Endothelial cell of umbilical vein (primary cell): Measurements from ENCODE around the gene TACC3. TPM values are rescaled to one million over a fixed set of nuclear protein-coding genes. Genes with fewer than 3 reads are reported as not detected.

ENCODE experiments used
- BruUV-seq: library from RNA; stranded (reverse); fragments of 400-500 nt; replicated peaks from 2 replicates; lab custom pipeline; 2021; lab: Mats Ljungman, UMichigan
- CTCF ChIA-PET: fragments of 300-600, 350-600 bp; sonication (Branson Sonifier 250); formaldehyde crosslinking; loops from one replicate; lab custom pipeline; 2021; ENCODE audit warnings: antibody characterized with exemption, inconsistent platforms; lab: Charles Lee
- POLR2A ChIA-PET: fragments of 300-600, 350-600 bp; sonication (Branson Sonifier 250); formaldehyde crosslinking; loops from one replicate; lab custom pipeline; 2021; ENCODE audit warnings: antibody characterized with exemption, inconsistent platforms; lab: Charles Lee
- DNase-seq: peaks from one replicate; pipeline ENCODE4 v3.0.0-alpha.2; 2011; ENCODE audit warnings: low read depth, low spot score
- FAIRE-seq: peaks from 2 replicates; lab custom pipeline; 2011; peaks lifted over from hg19 to GRCh38; lab: Jason Lieb, UNC
- H2AFZ ChIP-seq: 2 replicates; pipeline ENCODE4 v1.6.0; 2012; ENCODE audit warnings: low read depth, low read length, control low read depth, inconsistent platforms
- H3K27ac ChIP-seq: 2 replicates; pipeline ENCODE4 v1.5.1; 2011; ENCODE audit warnings: low read depth, mild to moderate bottlenecking, control low read depth, low read length, moderate library complexity; ENCODE audit not compliant: insufficient read depth
- H3K27me3 ChIP-seq, 2 experiments: 2 replicates each; pipeline versions ENCODE4 v1.6.0 to v1.6.1; 2011; ENCODE audit warnings: low read length in 2 of 2, mixed read lengths in 1 of 2; ENCODE audit not compliant: control insufficient read depth in 2 of 2, insufficient read depth in 2 of 2
- H3K36me3 ChIP-seq, 2 experiments: 2 replicates in 1 of 2; 3 replicates in 1 of 2; pipeline ENCODE4 v1.5.1; 2011; ENCODE audit warnings: low read length in 2 of 2, mild to moderate bottlenecking in 1 of 2, moderate library complexity in 1 of 2; ENCODE audit not compliant: control insufficient read depth in 2 of 2, insufficient read depth in 2 of 2; ENCODE audit errors: extremely low read depth in 1 of 2
- H3K4me1 ChIP-seq: 3 replicates; pipeline ENCODE4 v1.5.1; 2011; ENCODE audit warnings: mild to moderate bottlenecking, low read length; ENCODE audit not compliant: control insufficient read depth, insufficient read depth; ENCODE audit errors: extremely low read depth
- H3K4me2 ChIP-seq: 2 replicates; pipeline ENCODE4 v1.6.1; 2011; ENCODE audit warnings: low read length, control low read depth, mixed read lengths; ENCODE audit not compliant: insufficient read depth
- H3K4me3 ChIP-seq, 3 experiments: fragments of 200-600 bp in 1 of 3; sonication (generic), shearing (Covaris generic) in 1 of 3; replicated peaks in 1 of 3; 2 replicates each; pipeline ENCODE4 v1.5.1; 2011 to 2016; ENCODE audit warnings: control low read depth in 3 of 3, low read length in 3 of 3, mild to moderate bottlenecking in 2 of 3, inconsistent platforms in 1 of 3, low read depth in 1 of 3, moderate library complexity in 1 of 3; ENCODE audit not compliant: insufficient read depth in 1 of 3
- H3K79me2 ChIP-seq: 2 replicates; pipeline ENCODE4 v1.6.0; 2012; ENCODE audit warnings: low read length, inconsistent platforms; ENCODE audit not compliant: control insufficient read depth, insufficient read depth
- H3K9ac ChIP-seq: replicated peaks from 2 replicates; pipeline ENCODE3; 2011; ENCODE audit warnings: low read length, control low read depth; ENCODE audit not compliant: insufficient read depth; ENCODE audit errors: extremely low read depth
- H3K9me1 ChIP-seq: replicated peaks from 3 replicates; pipeline ENCODE4 v1.6.0; 2011; ENCODE audit warnings: mild to moderate bottlenecking, low read length; ENCODE audit not compliant: control insufficient read depth, insufficient read depth; ENCODE audit errors: extremely low read depth
- H3K9me3 ChIP-seq: replicated peaks from 2 replicates; pipeline ENCODE4 v1.5.1; 2012; ENCODE audit warnings: low read length, inconsistent platforms; ENCODE audit not compliant: control insufficient read depth, insufficient read depth
- H4K20me1 ChIP-seq: replicated peaks from 2 replicates; pipeline ENCODE3; 2011; ENCODE audit warnings: mild to moderate bottlenecking, low read length; ENCODE audit not compliant: control insufficient read depth, insufficient read depth; ENCODE audit errors: extremely low read depth
- EZH2 ChIP-seq: IDR thresholded peaks from 2 replicates; pipeline ENCODE4 v1.6.1; 2012; ENCODE audit warnings: borderline replicate concordance, low read depth, mild to moderate bottlenecking, moderate library complexity, low read length, inconsistent platforms; ENCODE audit not compliant: severe bottlenecking
- FOS ChIP-seq: IDR thresholded peaks from 2 replicates; pipeline ENCODE4 v1.6.1; 2011; ENCODE audit warnings: mild to moderate bottlenecking, low read length, moderate library complexity, borderline replicate concordance; ENCODE audit not compliant: insufficient read depth
- GATA2 ChIP-seq: IDR thresholded peaks from 2 replicates; pipeline ENCODE4 v1.7.0; 2011; ENCODE audit warnings: low read depth, mild to moderate bottlenecking, moderate library complexity, mixed read lengths, low read length; ENCODE audit not compliant: insufficient read length, insufficient read depth
- JUN ChIP-seq: IDR thresholded peaks from 2 replicates; pipeline ENCODE4 v1.6.1; 2011; ENCODE audit warnings: borderline replicate concordance, low read depth; ENCODE audit not compliant: insufficient read length, insufficient read depth
- MYC ChIP-seq: IDR thresholded peaks from one replicate; pipeline ENCODE4 v1.6.1; 2011; ENCODE audit warnings: mild to moderate bottlenecking, low read depth, low read length
- POLR2A ChIP-seq: IDR thresholded peaks from 2 replicates; pipeline ENCODE4 v1.6.1; 2012; ENCODE audit warnings: low read depth, mild to moderate bottlenecking, control low read depth, low read length
- POLR2AphosphoS5 ChIP-seq: IDR thresholded peaks from 2 replicates; pipeline ENCODE4 v1.6.1; 2012; ENCODE audit warnings: low read depth, mild to moderate bottlenecking, control low read depth, low read length, moderate library complexity; ENCODE audit not compliant: insufficient read depth
- dilution Hi-C: fragments of 300-500 bp; cut with MboI; formaldehyde crosslinking; loops from one replicate; pipeline ENCODE4 v1.15.0; 2019; ENCODE audit warnings: low sequenced_read_pairs; ENCODE audit not compliant: extremely low pct_ligation_motif_present
- intact Hi-C: fragments of 100-400 bp; cut with micrococcal nuclease; formaldehyde crosslinking; loops from one replicate; pipeline ENCODE4 v1.10.0; 2022
- polyA plus RNA-seq, 4 experiments: library from polyadenylated mRNA; depleted of rRNA in 3 of 4; stranded (reverse) in 3 of 4; unstranded in 1 of 4; fragments of >200 nt; gene quantifications; 2 replicates each; pipeline versions ENCODE4 v1.2.1 to v1.2.3, GENCODE V29; 2011 to 2012; ENCODE audit warnings: missing spikeins in 1 of 4
- total RNA-seq: library from RNA; stranded (reverse); gene quantifications from 2 replicates; pipeline ENCODE4 v1.2.3, GENCODE V29; 2021
- TF ChIP-seq, protein P1 (sequence below), 2 donors: IDR thresholded peaks; 1 replicate in 1 of 2; 2 replicates in 1 of 2; pipeline ENCODE4 v1.5.1; 2011; ENCODE audit warnings: low read length in 2 of 2, mild to moderate bottlenecking in 2 of 2, moderate library complexity in 2 of 2, control low read depth in 1 of 2, inconsistent platforms in 1 of 2, low read depth in 1 of 2; ENCODE audit not compliant: insufficient read depth in 1 of 2; ENCODE audit errors: extremely low read depth in 1 of 2
- TF ChIP-seq, protein P2 (sequence below): IDR thresholded peaks from 2 replicates; pipeline ENCODE4 v1.6.1; 2011; ENCODE audit not compliant: insufficient read depth, insufficient read length

TACC3 gene
- total and polyA plus RNA-seq, 2 donors (not counting 3 experiments of a cell fraction or from before 2014, with no cell fraction given), result 54.5 to 135 TPM

DNA sequence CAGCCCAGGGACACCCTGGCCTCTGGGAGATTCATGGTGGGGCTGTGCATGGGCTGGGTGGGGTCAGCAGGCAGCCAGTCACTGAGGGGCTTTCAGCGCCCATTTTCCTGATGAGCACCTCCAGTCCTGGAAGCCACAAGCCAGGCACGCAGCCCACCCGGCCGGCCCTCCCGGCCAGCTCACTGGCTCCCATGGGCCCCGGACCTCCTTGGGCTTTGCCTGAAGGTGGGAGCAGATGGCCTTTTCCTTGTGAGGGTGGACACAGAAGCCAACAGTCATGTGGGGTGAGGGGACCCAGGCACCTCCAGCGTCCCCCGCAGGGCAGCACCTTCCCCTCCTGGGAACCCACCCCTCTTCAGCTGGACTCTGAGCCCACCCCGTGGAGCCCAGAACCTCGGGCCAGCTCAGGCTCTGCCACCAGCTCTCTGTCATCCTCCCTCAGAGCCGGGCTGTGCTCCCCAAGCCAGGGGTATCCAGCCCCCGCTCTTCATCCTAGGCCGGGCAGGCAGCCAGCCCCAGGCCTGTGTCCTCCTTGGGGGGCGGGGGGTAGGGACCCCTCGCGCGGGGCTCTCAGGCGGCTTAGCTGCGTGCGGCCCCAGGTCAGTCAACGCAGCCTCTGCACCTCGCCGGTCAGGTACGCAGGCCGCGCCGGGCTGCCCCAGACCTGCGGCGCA, 71.0 kb downstream of the TACC3 start:
- FAIRE-seq (no peak), DNase-seq (no peak)
- Histone ChIP-seq H2AFZ (no peak overlapping the region), H3K4me2 (no peak overlapping the region), H3K4me3 (no peak overlapping the region), H3K4me1 (no peaks in the 10 kb centered on the region), H3K9me3 (no peaks in the 10 kb centered on the region), H3K9me1 (no peaks in the 10 kb centered on the region), H4K20me1 (no peaks in the 10 kb centered on the region), H3K36me3 (no peaks in the 10 kb centered on the region), H3K27ac (no peak overlapping the region), H3K9ac (no peak overlapping the region), H3K79me2 (no peaks in the 10 kb centered on the region), H3K27me3 (peaks cover 16 to 24% of the 10 kb centered on the region in 2 experiments)
- CTCF ChIA-PET, result interaction anchor here (1.6 to 4.6 kb wide), 5 partner anchors 15 to 99 kb away, joined by 4 to 29 read pairs (median 6); no protein-coding TSS in a partner anchor
- intact Hi-C loops (loop anchor here (5.0 kb wide), 1 partner anchor 45 kb away; no protein-coding TSS in a partner anchor), dilution Hi-C loops (no loop called here)
- no TSS peak for BruUV-seq
- TF ChIP-seq JUN (no peak), POLR2A (no peak), FOS (no peak), POLR2AphosphoS5 (no peak), MYC (no peak), EZH2 (no peak), GATA2 (no peak)
- TF ChIP-seq, protein P1, sequence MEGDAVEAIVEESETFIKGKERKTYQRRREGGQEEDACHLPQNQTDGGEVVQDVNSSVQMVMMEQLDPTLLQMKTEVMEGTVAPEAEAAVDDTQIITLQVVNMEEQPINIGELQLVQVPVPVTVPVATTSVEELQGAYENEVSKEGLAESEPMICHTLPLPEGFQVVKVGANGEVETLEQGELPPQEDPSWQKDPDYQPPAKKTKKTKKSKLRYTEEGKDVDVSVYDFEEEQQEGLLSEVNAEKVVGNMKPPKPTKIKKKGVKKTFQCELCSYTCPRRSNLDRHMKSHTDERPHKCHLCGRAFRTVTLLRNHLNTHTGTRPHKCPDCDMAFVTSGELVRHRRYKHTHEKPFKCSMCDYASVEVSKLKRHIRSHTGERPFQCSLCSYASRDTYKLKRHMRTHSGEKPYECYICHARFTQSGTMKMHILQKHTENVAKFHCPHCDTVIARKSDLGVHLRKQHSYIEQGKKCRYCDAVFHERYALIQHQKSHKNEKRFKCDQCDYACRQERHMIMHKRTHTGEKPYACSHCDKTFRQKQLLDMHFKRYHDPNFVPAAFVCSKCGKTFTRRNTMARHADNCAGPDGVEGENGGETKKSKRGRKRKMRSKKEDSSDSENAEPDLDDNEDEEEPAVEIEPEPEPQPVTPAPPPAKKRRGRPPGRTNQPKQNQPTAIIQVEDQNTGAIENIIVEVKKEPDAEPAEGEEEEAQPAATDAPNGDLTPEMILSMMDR (IDR thresholded peaks at IDR 0.05; ENCODE audit: extremely low read depth in 1 of 2, insufficient read depth in 1 of 2, low read depth in 1 of 2, low read length in 2 of 2), result no peak
- TF ChIP-seq, protein P2, sequence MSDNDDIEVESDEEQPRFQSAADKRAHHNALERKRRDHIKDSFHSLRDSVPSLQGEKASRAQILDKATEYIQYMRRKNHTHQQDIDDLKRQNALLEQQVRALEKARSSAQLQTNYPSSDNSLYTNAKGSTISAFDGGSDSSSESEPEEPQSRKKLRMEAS, result no peak
- POLR2A ChIA-PET, result no interaction called here
